Cardiac muscle cell (in vitro differentiated cells and primary cell): Measurements from ENCODE around the gene PITX1. TPM values are rescaled to one million over a fixed set of nuclear protein-coding genes. Genes with fewer than 3 reads are reported as not detected.

Experiments
- DNase-seq, 2 donors: peaks; one replicate each; pipeline versions ENCODE4 v3.0.0 to v3.0.0-alpha.2; 2010 to 2017; ENCODE audit warnings: low read depth in 1 of 2, low spot score in 1 of 2
- H3K27ac ChIP-seq: fragments of 200-600 bp; sonication (generic); 2 replicates; pipeline ENCODE4 v1.5.1; 2016
- H3K27me3 ChIP-seq: fragments of 200-600 bp; sonication (generic); 2 replicates; pipeline ENCODE4 v1.6.0; 2016; ENCODE audit warnings: control low read depth
- H3K36me3 ChIP-seq: fragments of 200-600 bp; sonication (generic); 2 replicates; pipeline ENCODE4 v1.5.1; 2016; ENCODE audit warnings: control low read depth
- H3K4me1 ChIP-seq: fragments of 200-600 bp; sonication (generic); 2 replicates; pipeline ENCODE4 v1.8.1; 2017; ENCODE audit warnings: low read depth, mild to moderate bottlenecking, mixed run types
- H3K4me3 ChIP-seq: fragments of 200-600 bp; sonication (generic); 2 replicates; pipeline ENCODE4 v1.5.1; 2016; ENCODE audit warnings: mild to moderate bottlenecking
- H3K9me3 ChIP-seq: fragments of 200-600 bp; sonication (generic); 2 replicates; pipeline ENCODE4 v1.5.1; 2017; ENCODE audit warnings: low read depth, mild to moderate bottlenecking, control low read depth
- CTCF ChIP-seq: IDR thresholded peaks from 2 replicates; pipeline ENCODE4 v1.5.1; 2012; ENCODE audit warnings: low read depth, mild to moderate bottlenecking, low read length
- polyA plus RNA-seq: library from polyadenylated mRNA; unstranded; fragments of >200 nt; fragmentation: Nextera tagmentation; extraction: Ambion mirVana; gene quantifications from 2 replicates; pipeline ENCODE4 v1.2.1, GENCODE V29; 2016
- total RNA-seq: library from RNA; depleted of rRNA; stranded (reverse); fragments of >200 nt; gene quantifications from 2 replicates; pipeline ENCODE4 v1.2.3, GENCODE V29; 2016

Gene PITX1
- total and polyA plus RNA-seq, 2 experiments from 2014 or later, result 0.35 TPM; not detected in 1

DNA sequence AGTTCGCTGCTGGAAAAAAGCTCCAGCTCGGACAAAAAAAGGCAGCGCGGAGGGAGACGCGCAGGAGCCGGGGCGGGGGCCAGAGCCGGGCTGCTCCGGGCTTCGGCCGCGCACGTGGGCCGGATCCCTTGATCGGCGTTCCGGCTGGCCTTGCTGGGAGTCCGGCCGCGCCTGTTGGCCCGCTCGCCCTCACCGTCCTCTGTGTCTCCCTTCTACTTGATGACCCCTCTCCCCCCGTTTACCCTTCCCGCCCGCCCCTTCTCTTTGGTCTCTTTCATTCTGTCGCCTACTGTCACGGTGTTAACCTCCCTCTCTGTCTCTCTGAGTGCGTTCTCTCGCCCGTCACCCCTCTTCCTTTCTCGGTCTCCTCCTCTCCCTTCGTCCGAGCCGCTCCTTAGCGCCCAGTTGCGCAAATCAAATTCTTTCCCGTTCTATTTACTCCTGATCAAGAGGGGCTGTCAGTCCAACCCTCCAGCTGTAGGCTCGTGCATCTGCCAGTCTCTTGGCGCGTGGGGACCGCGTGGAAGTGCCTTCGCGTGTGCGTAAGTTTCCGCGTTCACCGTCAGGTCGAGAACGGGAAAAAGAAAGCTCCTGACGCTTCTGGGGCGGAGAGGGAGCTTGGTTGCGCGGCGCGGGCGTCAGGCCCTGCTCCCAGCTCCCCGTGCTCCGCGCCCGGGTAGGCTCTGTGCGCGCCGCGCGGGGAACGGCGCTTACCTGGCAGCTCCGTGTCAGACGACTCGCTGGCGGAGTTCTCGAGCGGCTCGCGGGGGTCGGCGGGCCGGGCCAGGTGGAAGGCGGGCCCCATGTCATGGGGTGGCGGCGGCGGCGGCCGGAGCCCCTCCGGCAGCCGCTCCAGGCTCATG lies 798 bp downstream of the PITX1 start:
- no peaks in the 10 kb centered on the region for H3K9me3 ChIP-seq
- H3K27me3 ChIP-seq, result peaks cover 100% of the 10 kb centered on the region
- DNase-seq, result peak in 1 of 2 donors; percentile 44
- H3K4me3 ChIP-seq, result peak overlapping the region; percentile 16
- H3K27ac ChIP-seq, result no peak overlapping the region
- peaks cover 3% of the 10 kb centered on the region for H3K4me1 ChIP-seq
- no peaks in the 10 kb centered on the region for H3K36me3 ChIP-seq
- TF ChIP-seq CTCF, result no peak

DNA sequence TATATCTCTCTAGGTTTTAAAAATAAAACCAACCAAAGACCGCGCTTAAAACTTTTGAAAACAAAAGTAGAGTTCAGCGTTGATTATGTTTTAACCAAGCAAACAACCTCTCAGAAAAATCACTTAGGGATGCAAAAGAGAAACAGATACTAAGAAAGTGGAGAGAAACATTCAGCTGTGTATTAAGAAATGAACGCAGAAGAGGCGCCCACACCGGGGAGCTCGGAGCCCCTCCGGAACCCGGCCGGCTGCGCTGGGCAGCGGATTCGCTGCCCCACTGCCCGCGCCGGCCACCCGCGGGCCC lies 1.4 kb downstream of the PITX1 start:
- H3K27ac ChIP-seq, result no peak overlapping the region
- H3K36me3 ChIP-seq, result no peaks in the 10 kb centered on the region
- no peak for DNase-seq
- no peak overlapping the region for H3K4me3 ChIP-seq
- H3K4me1 ChIP-seq, result peaks cover 3% of the 10 kb centered on the region
- no peaks in the 10 kb centered on the region for H3K9me3 ChIP-seq
- no peak for TF ChIP-seq CTCF
- H3K27me3 ChIP-seq, result peaks cover 100% of the 10 kb centered on the region

DNA sequence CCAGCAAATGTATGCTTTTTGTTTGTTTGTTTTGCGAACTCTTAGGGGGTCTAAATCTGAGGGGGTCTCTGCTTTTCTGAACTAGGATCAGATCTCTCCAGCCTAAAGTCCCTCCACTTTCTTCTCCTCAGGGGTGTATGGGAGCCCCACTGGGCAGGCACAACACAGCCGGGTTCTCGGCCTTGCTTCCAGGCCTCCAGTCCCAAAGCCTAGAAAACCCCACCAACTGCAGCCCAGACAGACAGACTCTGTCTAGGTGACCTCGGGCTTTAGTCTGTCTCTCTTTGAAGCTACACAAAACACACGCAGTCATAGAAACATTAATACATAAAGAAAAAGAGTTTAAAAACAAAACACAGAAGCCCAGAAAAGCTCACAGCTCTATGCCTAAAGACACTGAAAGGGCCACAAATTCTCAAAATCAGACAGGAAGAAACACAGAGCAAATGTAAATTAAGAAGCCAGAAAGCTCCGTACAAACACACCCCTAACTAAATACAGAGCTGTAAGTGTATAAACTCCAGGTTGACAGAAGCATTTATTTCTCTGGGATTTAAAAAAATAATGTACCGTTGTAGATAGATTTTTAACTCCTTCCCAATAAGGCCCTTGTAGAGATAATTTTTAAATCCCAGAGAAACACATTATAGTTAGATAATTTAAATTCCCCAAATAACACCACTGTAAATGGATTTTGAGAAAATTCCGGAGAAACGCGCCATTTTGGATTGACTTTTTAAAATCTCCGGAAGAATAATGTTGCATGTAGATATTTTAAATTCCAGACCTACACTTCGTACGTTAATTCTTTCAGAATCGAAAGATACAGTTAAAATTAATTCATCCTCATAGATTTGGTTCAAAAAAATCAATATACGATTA lies 2.0 kb downstream of the PITX1 start:
- DNase-seq, result no peak
- H3K27ac ChIP-seq, result no peak overlapping the region
- H3K27me3 ChIP-seq, result peaks cover 100% of the 10 kb centered on the region
- no peak for TF ChIP-seq CTCF
- no peak overlapping the region for H3K4me3 ChIP-seq
- H3K36me3 ChIP-seq, result no peaks in the 10 kb centered on the region
- no peaks in the 10 kb centered on the region for H3K9me3 ChIP-seq
- peaks cover 3% of the 10 kb centered on the region for H3K4me1 ChIP-seq

- no peak for TF ChIP-seq CTCF
- peak in 1 of 2 donors; percentile 38 for DNase-seq
- H3K9me3 ChIP-seq, result no peaks in the 10 kb centered on the region
- peaks cover 100% of the 10 kb centered on the region for H3K27me3 ChIP-seq
- no peaks in the 10 kb centered on the region for H3K36me3 ChIP-seq
- no peak overlapping the region for H3K4me3 ChIP-seq
- H3K4me1 ChIP-seq, result peaks cover 3% of the 10 kb centered on the region
- no peak overlapping the region for H3K27ac ChIP-seq
These were observed 2.8 kb downstream of the PITX1 start for GRCh38 chr5:135030956-135031812.
